GM12872 (cell line): ENCODE results near the gene CCDC34.

Source experiments
- TF ChIP-seq, protein P1 (sequence below): IDR thresholded peaks from 3 replicates; pipeline ENCODE4 v1.5.1; 2011; ENCODE audit warnings: low read depth, mild to moderate bottlenecking, low read length, moderate library complexity; ENCODE audit not compliant: insufficient read depth

Gene CCDC34

DNA sequence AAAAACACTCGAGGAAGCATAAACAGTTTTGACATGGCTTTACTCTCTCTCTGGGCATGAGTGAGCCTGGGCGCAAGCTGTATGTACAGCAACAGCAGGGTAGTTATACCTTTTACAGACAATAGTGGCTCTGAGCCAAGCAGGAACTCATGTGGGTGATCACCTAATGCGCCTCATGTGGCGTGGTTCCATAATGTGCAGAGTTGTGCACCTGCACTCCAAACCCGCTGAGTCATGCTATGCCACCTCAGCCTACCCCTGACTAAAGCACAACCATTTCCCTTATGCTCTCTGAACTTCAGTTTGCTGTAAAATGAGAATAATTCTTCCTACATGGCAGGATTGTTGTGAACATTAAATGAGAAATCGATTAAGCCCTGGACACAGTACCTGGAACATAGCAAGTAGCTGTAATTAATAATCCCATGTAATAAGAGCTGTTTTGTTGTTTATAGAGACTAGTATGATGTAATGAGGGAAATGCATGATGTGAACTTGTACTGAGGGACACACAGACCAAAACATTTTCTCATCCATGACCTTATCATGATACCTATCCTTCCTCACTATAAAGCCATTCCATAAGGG is 71.6 kb downstream of the CCDC34 start:
- TF ChIP-seq, protein P1, sequence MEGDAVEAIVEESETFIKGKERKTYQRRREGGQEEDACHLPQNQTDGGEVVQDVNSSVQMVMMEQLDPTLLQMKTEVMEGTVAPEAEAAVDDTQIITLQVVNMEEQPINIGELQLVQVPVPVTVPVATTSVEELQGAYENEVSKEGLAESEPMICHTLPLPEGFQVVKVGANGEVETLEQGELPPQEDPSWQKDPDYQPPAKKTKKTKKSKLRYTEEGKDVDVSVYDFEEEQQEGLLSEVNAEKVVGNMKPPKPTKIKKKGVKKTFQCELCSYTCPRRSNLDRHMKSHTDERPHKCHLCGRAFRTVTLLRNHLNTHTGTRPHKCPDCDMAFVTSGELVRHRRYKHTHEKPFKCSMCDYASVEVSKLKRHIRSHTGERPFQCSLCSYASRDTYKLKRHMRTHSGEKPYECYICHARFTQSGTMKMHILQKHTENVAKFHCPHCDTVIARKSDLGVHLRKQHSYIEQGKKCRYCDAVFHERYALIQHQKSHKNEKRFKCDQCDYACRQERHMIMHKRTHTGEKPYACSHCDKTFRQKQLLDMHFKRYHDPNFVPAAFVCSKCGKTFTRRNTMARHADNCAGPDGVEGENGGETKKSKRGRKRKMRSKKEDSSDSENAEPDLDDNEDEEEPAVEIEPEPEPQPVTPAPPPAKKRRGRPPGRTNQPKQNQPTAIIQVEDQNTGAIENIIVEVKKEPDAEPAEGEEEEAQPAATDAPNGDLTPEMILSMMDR, result no peak

DNA sequence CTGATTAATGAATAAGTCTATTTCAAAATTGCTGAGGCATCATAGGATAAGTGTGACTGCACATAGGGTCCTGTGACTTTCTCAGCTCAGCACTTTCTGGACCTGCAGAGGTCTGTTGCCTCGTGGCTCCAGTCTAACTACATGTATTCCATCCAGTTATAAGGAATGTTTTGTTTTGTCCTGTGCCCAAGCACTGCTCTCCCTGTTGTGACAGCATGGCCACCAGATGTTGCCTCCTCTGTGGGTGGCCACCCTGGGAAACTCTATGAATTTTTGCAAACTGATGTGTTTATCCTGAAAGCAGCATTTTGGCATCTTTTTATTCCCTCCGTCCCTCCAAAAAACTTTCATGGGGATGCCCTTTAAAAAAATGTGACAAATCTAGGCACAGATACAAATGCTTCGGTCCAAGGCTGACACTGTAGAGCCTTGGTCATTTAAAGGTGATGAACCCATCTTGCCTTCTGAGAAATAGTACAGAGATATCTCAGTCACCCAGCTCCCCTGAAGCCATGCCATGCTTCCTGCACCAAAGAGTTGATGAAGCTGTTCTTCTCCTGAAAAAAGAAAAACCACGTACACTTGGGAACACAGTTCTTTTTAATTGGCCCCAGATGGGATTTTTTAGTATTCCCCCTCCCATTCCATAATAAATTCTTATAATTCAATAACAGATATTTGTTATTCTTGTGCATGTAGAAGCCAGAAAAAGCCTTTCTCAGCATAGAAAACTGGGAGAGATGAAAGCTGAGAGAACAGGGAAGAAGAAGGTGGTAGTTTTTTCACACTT is 72.6 kb downstream of the CCDC34 start:
- TF ChIP-seq, protein P1, result no peak
